ENCODE results near the gene PHB1.
"Not testable (repeated sequence)": the region's sequence is repeated elsewhere in the genome, so short reads cannot be mapped to it uniquely, and the experiment has no call there.

Gene PHB1

GRCh38 chr17:49435671-49436029, 21.0 kb upstream of the PHB1 start:
- no peak for TF ChIP-seq CTCF (IDR thresholded peaks at IDR 0.05; ENCODE audit: insufficient read depth, low read depth, low read length, missing control alignments)
- H3K4me3 ChIP-seq (ENCODE audit: low read depth, low read length): no peak overlapping the region
- no peak for DNase-seq (ENCODE audit: low read depth)

DNA sequence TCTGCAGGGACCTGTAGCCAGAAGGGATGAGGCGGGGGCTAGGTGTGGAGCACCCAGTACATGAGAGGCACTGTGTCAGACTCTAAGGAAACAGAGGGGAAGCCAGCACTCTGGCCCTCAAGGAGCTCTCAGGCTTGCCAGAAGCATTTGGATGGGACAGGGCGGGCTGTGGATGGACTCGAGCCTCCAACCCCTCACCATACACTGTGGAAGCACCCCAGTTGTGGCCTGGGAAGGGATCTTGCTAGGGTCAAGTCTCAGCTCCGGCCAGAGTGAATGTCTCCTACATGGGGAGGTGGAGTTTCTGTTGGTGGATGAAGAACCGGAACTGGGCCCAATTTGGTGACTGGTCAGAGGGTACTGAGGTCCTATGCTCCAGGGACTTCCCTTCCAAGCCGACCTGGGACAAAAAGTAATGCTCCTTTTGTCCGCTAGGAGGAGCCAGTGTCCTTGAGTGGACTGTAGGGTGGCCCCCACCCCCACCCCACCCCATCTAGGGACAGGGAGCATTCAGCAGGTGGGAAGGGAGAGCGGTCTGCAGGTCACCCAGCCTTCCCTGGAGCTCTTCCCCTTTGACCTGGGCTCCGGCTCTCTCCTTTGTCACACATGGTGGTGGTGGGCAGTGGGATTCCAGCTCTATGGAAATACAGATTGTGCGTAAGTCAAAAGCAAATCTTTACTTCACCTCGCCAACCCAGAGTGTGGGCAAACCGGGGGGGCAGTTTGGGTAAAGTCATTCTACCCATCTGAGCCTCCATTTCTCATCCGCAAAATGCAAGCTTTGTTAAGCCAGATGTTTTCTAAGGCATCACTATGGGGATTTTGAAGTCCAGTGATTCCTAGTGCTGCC, 20.4 kb upstream of the PHB1 start:
- TF ChIP-seq CTCF (IDR thresholded peaks at IDR 0.05; ENCODE audit: insufficient read depth, low read depth, low read length, missing control alignments): peak; percentile 77
- peak; percentile 70 for DNase-seq (ENCODE audit: low read depth)
- no peak overlapping the region for H3K4me3 ChIP-seq (ENCODE audit: low read depth, low read length)

- H3K4me3 ChIP-seq (ENCODE audit: low read depth, low read length): no peak overlapping the region
- no peak for TF ChIP-seq CTCF (IDR thresholded peaks at IDR 0.05; ENCODE audit: insufficient read depth, low read depth, low read length, missing control alignments)
Observed at GRCh38 chr17:49433000-49433694, 18.5 kb upstream of the PHB1 start.

GRCh38 chr17:49431743-49432142, 17.1 kb upstream of the PHB1 start:
- no peak for TF ChIP-seq CTCF (IDR thresholded peaks at IDR 0.05; ENCODE audit: insufficient read depth, low read depth, low read length, missing control alignments)
- no peak overlapping the region for H3K4me3 ChIP-seq (ENCODE audit: low read depth, low read length)

More at GRCh38 chr17:49433000-49433694, 18.5 kb upstream of the PHB1 start:
- no peak for DNase-seq (ENCODE audit: low read depth)

DNA sequence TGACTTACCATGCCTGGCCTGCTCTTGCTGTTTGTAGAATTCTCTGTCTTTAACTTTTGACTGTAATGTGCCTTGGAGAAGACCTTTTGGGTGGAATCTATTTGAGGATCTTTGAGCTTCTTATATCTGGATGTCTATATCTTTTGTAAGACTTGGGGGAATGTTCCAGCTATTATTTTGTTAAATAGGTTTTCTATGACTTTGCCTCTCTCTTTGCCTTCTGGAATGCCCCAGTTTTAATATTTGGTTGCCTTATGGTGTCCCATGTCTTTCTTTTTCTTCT, 10.3 kb upstream of the PHB1 start:
- TF ChIP-seq CTCF (IDR thresholded peaks at IDR 0.05; ENCODE audit: insufficient read depth, low read depth, low read length, missing control alignments): no peak
- no peak for DNase-seq (ENCODE audit: low read depth)
- no peak overlapping the region for H3K4me3 ChIP-seq (ENCODE audit: low read depth, low read length)

More at GRCh38 chr17:49431743-49432142, 17.1 kb upstream of the PHB1 start:
- no peak for DNase-seq (ENCODE audit: low read depth)

GRCh38 chr17:49424276-49425003, 9.8 kb upstream of the PHB1 start:
- H3K4me3 ChIP-seq (ENCODE audit: low read depth, low read length); DNase-seq (ENCODE audit: low read depth): not testable (repeated sequence)

DNA sequence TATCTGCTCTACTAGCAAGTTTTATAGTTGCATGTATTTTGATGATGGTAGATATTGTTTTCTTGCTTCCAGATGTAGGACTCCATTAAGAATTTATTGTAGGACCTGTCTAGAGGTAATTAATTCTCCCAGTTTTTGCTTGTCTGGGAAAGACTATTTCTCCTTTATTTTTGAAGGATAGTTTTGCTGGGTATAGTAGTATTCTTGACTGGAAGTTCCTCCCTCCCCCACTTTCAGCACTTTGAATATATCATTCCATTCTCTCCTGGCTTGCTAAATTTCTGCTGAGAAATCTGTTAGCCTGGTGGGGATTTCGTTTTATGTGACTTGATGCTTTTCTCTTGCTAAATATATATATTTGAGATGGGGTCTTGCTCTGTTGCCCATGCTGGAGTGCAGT, 8.0 kb upstream of the PHB1 start:
- DNase-seq (ENCODE audit: low read depth): no peak

DNA sequence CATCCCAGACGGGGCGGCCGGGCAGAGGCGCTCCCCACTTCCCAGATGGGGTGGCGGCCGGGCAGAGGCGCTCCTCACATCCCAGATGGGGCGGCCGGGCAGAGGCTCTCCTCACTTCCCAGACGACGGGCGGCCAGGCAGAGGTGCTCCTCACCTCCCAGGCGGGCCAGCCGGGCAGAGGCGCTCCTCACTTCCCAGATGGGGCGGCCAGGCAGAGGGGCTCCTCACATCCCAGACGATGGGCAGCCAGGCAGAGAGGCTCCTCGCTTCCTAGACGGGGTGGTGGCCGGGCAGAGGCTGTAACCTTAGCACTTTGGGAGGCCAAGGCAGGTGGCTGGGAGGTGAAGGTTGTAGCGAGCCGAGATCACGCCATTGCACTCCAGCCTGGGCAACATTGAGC, 5.1 kb upstream of the PHB1 start:
- not testable (repeated sequence) for H3K4me3 ChIP-seq (ENCODE audit: low read depth, low read length); DNase-seq (ENCODE audit: low read depth)

More for the DNA sequence above, 8.0 kb upstream of the PHB1 start:
- no peak for TF ChIP-seq CTCF (IDR thresholded peaks at IDR 0.05; ENCODE audit: insufficient read depth, low read depth, low read length, missing control alignments)
- no peak overlapping the region for H3K4me3 ChIP-seq (ENCODE audit: low read depth, low read length)

DNA sequence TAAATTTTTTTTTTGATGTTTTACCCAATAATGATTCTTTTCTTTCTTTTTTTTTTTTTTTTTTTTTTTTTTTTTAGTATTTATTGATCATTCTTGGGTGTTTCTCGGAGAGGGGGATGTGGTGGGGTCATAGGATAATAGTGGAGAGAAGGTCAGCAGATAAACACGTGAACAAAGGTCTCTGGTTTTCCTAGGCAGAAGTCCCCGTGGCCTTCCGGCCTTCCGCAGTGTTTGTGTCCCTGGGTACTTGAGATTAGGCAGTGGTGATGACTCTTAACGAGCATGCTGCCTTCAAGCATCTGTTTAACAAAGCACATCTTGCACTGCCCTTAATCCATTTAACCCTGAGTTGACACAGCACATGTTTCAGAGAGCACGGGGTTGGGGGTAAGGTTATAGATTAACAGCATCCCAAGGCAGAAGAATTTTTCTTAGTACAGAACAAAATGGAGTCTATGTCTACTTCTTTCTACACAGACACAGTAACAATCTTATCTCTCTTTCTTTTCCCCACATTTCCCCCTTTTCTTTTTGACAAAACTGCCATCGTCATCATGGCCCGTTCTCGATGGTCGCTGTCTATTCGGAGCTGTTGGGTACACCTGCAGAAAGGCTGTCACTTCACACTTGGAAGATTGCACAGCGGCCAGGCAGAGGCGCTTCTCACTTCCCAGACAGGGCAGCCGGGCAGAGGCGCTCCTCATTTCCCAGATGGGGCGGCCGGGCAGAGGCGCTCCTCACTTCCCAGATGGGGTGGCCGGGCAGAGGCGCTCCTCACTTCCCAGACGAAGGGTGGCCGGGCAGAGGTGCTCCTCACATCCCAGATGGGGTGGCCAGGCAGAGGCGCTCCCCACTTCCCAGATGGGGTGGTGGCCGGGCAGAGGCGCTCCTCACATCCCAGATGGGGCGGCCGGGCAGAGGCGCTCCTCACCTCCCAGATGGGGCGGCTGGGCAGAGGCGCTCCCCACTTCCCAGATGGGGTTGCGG, 4.4 kb upstream of the PHB1 start:
- not testable (repeated sequence) for H3K4me3 ChIP-seq (ENCODE audit: low read depth, low read length); DNase-seq (ENCODE audit: low read depth)
